ENCODE results near the gene PMIS2. TPM values are rescaled to one million over a fixed set of nuclear protein-coding genes. Genes with fewer than 3 reads are reported as not detected.

Gene PMIS2
- total and polyA plus RNA-seq, 2 of the 8 experiments (the other 6 are each of a cell fraction or from before 2014, with no cell fraction given) = not detected

DNA sequence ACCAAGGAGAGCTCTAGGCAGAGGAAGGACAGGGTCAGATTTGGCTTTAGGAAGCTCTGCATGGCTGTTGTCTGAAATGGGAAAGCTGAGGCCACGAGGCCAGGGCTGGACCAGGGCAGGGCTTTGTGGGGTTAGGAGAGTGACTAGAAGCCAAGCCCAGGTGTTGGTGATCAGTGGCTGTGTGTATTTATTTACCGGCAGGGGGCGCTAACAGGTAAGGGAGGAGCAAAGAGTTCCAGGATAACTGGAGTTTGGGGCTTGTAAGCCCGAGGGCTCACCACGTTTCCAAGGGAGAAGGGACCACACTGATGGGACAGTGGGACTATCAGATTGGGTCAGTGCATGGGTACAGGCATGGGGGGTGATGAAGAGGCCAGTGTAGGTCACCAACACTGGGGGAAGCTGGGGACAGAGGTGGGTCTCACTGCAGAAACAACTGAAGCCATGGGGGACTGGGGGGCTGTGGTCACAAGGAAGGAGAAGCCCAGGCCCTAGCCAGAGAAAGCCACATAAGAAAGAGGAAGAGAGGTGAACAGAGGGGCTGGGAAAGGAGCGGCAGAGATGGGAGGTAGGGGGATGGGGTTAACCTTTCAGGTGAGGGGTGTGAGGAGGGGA lies 36.7 kb upstream of the PMIS2 start:
- Histone ChIP-seq H2BK15ac (ENCODE audit: low read length) (no peak overlapping the region), H2BK20ac (ENCODE audit: low read length) (no peak overlapping the region), H3K56ac (replicated peaks; ENCODE audit: insufficient read length, low read depth, low read length) (no peak overlapping the region), H3K4me3 (ENCODE audit: extremely low read depth in 1 of 4, insufficient read depth in 2 of 4, low read depth in 3 of 4, low read length in 4 of 4) (no peak overlapping the region), H2BK120ac (replicated peaks; ENCODE audit: low read depth, low read length) (no peak overlapping the region), H4K20me1 (replicated peaks in 1 of 2; ENCODE audit: control insufficient read depth in 1 of 2, insufficient read depth in 2 of 2, low read length in 2 of 2) (peaks cover 2 to 9% of the 10 kb centered on the region in 2 experiments), H3K27me3 (replicated peaks in 1 of 4; ENCODE audit: control insufficient read depth in 3 of 4, extremely low read depth in 1 of 4, insufficient read depth in 3 of 4, low read length in 3 of 4) (no peaks in the 10 kb centered on the region; a peak in 1 of 7 replicates), H3K9ac (replicated peaks in 1 of 4; ENCODE audit: extremely low read depth in 1 of 4, low read depth in 3 of 4, low read length in 3 of 4) (peak overlapping the region in 1 of 4 experiments; percentile 10; a peak in 1 of 7 replicates), H2BK12ac (ENCODE audit: low read depth, low read length) (no peak overlapping the region), H3K14ac (ENCODE audit: insufficient read length) (no peak overlapping the region), H4K8ac (ENCODE audit: extremely low read depth, insufficient read depth, low read length) (peak overlapping the region; percentile 38; the same call in 1 of the 2 replicates), H3K27ac (ENCODE audit: low read depth, low read length) (no peak overlapping the region; the same call in 1 of the 2 replicates), H2BK5ac (ENCODE audit: low read depth, low read length) (no peak overlapping the region), H3K4me1 (replicated peaks in 1 of 4; ENCODE audit: control insufficient read depth in 3 of 4, insufficient read depth in 4 of 4, low read length in 3 of 4) (peaks cover 0 to 11% (median 1%) of the 10 kb centered on the region in 4 experiments; a peak in 3 of 7 replicates), H3K79me2 (ENCODE audit: control insufficient read depth in 1 of 2, insufficient read depth in 2 of 2, low read length in 2 of 2) (peaks cover 0 to 24% of the 10 kb centered on the region in 2 experiments; a peak in 2 of 4 replicates), H4K5ac (ENCODE audit: insufficient read length, low read depth, low read length) (no peak overlapping the region), H4K91ac (replicated peaks; ENCODE audit: insufficient read length, low read length) (no peak overlapping the region), H3K23me2 (ENCODE audit: low read depth, low read length) (peaks cover 10% of the 10 kb centered on the region; the same call in 1 of the 2 replicates), H3K9me3 (ENCODE audit: insufficient read depth in 2 of 2, low read depth in 1 of 2, low read length in 1 of 2) (no peaks in the 10 kb centered on the region), H3K4me2 (ENCODE audit: insufficient read depth in 1 of 2, low read depth in 2 of 2, low read length in 2 of 2) (no peak overlapping the region), H3K23ac (ENCODE audit: insufficient read length) (no peak overlapping the region), H3K36me3 (ENCODE audit: control insufficient read depth in 2 of 4, insufficient read depth in 4 of 4, low read length in 3 of 4) (peaks cover 0 to 9% (median 5%) of the 10 kb centered on the region in 4 experiments; a peak in 3 of 8 replicates), H3K18ac (ENCODE audit: extremely low read depth, low read length) (no peak overlapping the region), H3K79me1 (ENCODE audit: low read depth, low read length) (peaks cover 15% of the 10 kb centered on the region; the same call in 1 of the 2 replicates), H3K4ac (replicated peaks; ENCODE audit: insufficient read length, low read depth, low read length) (no peak overlapping the region), H2AK5ac (ENCODE audit: low read depth, low read length) (no peak overlapping the region), H2AFZ (ENCODE audit: low read length) (no peak overlapping the region)
- DNase-seq (ENCODE audit: low read depth in 1 of 2, low spot score in 2 of 2) (peak in 1 of 2 experiments; percentile 75), FAIRE-seq (peak; percentile 65)
- WGBS, 2 experiments (ENCODE audit: extremely low coverage in 1 of 2, insufficient coverage in 1 of 2, insufficient read length in 1 of 2, insufficient replicate concordance in 2 of 2, low coverage in 1 of 2, low lambda C conversion rate in 2 of 2, missing lambda C conversion rate in 1 of 2) = 27% methylated on average over 5 of the region's 6 CpGs; no CpG with 5 or more reads in 1 of the 2 experiments
- POLR2A ChIA-PET (ENCODE audit: partially characterized antibody) = interaction anchor here (1.2 to 3.8 kb wide), 7 partner anchors 11 to 44 kb away, joined by 3 to 19 read pairs (median 8); no protein-coding TSS in a partner anchor
- CTCF ChIA-PET (ENCODE audit: partially characterized antibody) = interaction anchor here (0.7 to 4.5 kb wide), 33 partner anchors 9 to 444 kb away, joined by 3 to 65 read pairs (median 4); partner anchors contain the start of genes ATP4A, DMKN and HAUS5
- TF ChIP-seq MAX (IDR thresholded peaks at IDR 0.05) = peak; percentile 34; the same call in 1 of the 2 replicates
- TF ChIP-seq POLR2A (IDR thresholded peaks at IDR 0.05; ENCODE audit: control extremely low read depth in 1 of 2, low read depth in 2 of 2, low read length in 2 of 2) = no peak
- TF ChIP-seq RBBP5 (IDR thresholded peaks at IDR 0.05; ENCODE audit: borderline replicate concordance, low read depth, low read length) = no peak
- TF ChIP-seq ATF3 (IDR thresholded peaks at IDR 0.05; ENCODE audit: insufficient read depth, low read depth, low read length) = no peak
- 0 out of 2 replicates have a peak, but pooled peaks have one; percentile 33 for TF ChIP-seq TCF12 (IDR thresholded peaks at IDR 0.05; ENCODE audit: low read depth, low read length)
- TF ChIP-seq CTBP2 (IDR thresholded peaks at IDR 0.05; ENCODE audit: borderline replicate concordance, insufficient read depth, insufficient read length, low read length) = no peak
- TF ChIP-seq RAD21 (IDR thresholded peaks at IDR 0.05 in 1 of 2, conservative IDR thresholded peaks at IDR 0.05 in 1 of 2; ENCODE audit: low read depth in 2 of 2, low read length in 2 of 2) = peak; percentile 75 to 82
- TF ChIP-seq SIN3A (conservative IDR thresholded peaks at IDR 0.05 in 1 of 2, IDR thresholded peaks at IDR 0.05 in 1 of 2; ENCODE audit: low read depth in 1 of 2, low read length in 2 of 2) = peak in 1 of 2 experiments; percentile 64; a peak in 1 of 4 replicates
